ENCODE results near the gene PPBP. TPM values are rescaled to one million over a fixed set of nuclear protein-coding genes. Genes with fewer than 3 reads are reported as not detected.

The PPBP gene
- total and polyA plus RNA-seq, 7 donors = 0.38 TPM; not detected in 6

DNA sequence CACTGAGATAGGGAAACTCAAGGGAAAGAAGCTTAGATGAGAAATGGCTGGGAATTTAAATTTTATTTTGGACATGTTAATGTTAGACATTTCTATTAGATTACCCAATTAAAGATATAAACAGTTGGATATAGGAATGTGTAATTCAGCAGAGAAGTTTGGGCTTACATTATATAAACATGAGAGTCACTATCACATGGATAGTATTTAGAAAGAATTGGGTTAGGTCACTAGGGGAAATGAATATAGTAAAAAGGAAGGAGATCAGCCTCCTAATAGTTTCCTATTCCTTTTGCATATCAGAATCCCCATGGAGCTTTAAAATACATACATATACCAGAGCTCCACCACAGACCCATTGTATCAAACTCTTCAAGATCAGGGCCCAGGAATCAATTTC, 30.1 kb upstream of the PPBP start:
- DNase-seq = no peak
- TF ChIP-seq, protein P1, sequence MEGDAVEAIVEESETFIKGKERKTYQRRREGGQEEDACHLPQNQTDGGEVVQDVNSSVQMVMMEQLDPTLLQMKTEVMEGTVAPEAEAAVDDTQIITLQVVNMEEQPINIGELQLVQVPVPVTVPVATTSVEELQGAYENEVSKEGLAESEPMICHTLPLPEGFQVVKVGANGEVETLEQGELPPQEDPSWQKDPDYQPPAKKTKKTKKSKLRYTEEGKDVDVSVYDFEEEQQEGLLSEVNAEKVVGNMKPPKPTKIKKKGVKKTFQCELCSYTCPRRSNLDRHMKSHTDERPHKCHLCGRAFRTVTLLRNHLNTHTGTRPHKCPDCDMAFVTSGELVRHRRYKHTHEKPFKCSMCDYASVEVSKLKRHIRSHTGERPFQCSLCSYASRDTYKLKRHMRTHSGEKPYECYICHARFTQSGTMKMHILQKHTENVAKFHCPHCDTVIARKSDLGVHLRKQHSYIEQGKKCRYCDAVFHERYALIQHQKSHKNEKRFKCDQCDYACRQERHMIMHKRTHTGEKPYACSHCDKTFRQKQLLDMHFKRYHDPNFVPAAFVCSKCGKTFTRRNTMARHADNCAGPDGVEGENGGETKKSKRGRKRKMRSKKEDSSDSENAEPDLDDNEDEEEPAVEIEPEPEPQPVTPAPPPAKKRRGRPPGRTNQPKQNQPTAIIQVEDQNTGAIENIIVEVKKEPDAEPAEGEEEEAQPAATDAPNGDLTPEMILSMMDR (IDR thresholded peaks at IDR 0.05) = no peak
- no peak for TF ChIP-seq POLR2AphosphoS5 (IDR thresholded peaks at IDR 0.05)
- TF ChIP-seq POLR2A (IDR thresholded peaks at IDR 0.05) = no peak
- TF ChIP-seq EP300 (IDR thresholded peaks at IDR 0.05) = no peak
- no peak overlapping the region for H3K4me3 ChIP-seq
- no peaks in the 10 kb centered on the region for H3K27me3 ChIP-seq
- no peaks in the 10 kb centered on the region for H3K36me3 ChIP-seq
- no peaks in the 10 kb centered on the region for H3K4me1 ChIP-seq
- no peak overlapping the region for H3K27ac ChIP-seq
- intact Hi-C loops (cut with DNase I) = no loop called here
- no peaks in the 10 kb centered on the region for H3K9me3 ChIP-seq

DNA sequence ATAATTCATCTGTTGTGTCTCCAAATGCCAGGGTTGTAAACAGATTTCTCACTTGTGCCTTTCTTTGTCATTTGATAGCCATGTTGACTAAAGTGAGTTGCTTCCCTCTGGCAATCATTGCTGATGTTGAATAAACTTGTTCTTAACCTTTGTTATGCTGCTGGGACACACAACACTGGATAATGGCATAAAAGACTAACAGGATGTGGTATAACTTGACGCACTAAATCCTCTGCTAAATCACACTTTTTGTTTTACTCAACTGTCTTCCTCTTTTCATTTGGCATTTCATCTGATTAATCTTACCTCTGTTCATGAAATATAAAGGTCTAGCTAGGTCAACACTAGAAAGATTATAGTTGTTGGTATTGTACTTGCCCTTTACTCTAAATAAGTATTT, 28.1 kb upstream of the PPBP start:
- Histone ChIP-seq H3K9me3 (no peaks in the 10 kb centered on the region), H3K36me3 (no peaks in the 10 kb centered on the region), H3K27ac (no peak overlapping the region), H3K27me3 (no peaks in the 10 kb centered on the region), H3K4me3 (no peak overlapping the region), H3K4me1 (no peaks in the 10 kb centered on the region)
- DNase-seq = no peak
- WGBS, 2 donors = 6 to 13% methylated on average over 1 of the region's 1 CpG
- intact Hi-C loops (cut with DNase I) = no loop called here
- TF ChIP-seq, protein P1 (IDR thresholded peaks at IDR 0.05) = no peak
- TF ChIP-seq POLR2A (IDR thresholded peaks at IDR 0.05) = no peak
- TF ChIP-seq EP300 (IDR thresholded peaks at IDR 0.05) = no peak
- no peak for TF ChIP-seq POLR2AphosphoS5 (IDR thresholded peaks at IDR 0.05)

DNA sequence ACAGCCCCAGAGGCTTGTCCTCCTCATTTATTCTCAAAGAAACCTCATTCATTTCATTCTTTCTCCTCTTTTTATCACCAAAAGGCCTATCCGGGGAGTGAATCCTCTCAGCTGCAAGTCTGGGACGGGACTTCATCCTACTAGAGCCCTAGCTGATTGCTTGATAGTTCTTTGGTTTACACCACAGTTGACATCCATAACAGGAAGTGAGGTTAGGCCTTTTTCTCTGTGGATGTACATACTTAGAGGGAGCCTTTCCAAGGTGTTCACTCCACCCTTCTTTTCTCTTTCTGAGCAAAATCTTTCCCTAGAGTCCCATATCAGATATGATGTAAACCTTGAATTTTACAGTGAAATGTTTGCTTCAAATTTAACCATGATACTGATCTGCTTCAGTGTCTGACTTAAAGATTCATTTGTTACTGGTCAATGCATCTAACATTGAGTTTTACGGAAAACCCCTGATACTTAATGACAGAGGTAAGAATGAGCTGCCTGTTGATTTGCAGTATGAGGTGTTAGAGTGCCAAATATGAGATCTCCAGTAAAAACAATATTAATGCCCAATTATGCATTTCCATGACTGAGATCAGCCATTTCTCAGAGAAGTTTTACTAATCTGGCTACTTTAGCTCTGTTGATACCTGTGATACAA, 27.3 kb upstream of the PPBP start:
- intact Hi-C loops (cut with DNase I) = no loop called here
- no peaks in the 10 kb centered on the region for H3K27me3 ChIP-seq
- H3K4me3 ChIP-seq = no peak overlapping the region
- TF ChIP-seq POLR2AphosphoS5 (IDR thresholded peaks at IDR 0.05) (no peak), EP300 (IDR thresholded peaks at IDR 0.05) (no peak), POLR2A (IDR thresholded peaks at IDR 0.05) (no peak)
- TF ChIP-seq, protein P1 (IDR thresholded peaks at IDR 0.05) = no peak
- no peak overlapping the region for H3K27ac ChIP-seq
- H3K36me3 ChIP-seq = no peaks in the 10 kb centered on the region
- DNase-seq = no peak
- no peaks in the 10 kb centered on the region for H3K4me1 ChIP-seq
- WGBS, 2 donors = 91 to 98% methylated on average over 3 of the region's 3 CpGs
- peaks cover 0 to 2% (median 0%) of the 10 kb centered on the region in 4 donors for H3K9me3 ChIP-seq

DNA sequence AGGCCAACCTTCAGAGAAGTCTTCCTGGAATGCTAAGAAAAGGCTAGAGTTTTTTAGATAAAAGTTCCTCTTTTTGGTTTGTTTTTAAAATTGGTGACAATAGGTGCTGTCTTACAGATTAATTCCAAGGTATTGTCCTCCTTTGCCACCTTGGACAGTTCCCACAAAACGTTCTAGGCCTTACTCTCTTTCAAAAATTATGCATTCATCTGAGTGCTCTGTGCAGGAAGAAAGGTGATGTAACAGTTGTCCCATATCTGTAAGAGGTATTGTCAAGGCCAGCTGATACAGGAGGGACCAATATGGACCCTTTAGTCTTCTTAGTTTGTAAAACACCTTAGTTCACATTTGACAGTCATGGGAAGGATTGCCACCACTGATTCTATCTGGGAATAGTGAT, 26.3 kb upstream of the PPBP start:
- H3K36me3 ChIP-seq = no peaks in the 10 kb centered on the region
- no peak overlapping the region for H3K27ac ChIP-seq
- no peak overlapping the region for H3K4me3 ChIP-seq
- DNase-seq = no peak
- intact Hi-C loops (cut with DNase I) = no loop called here
- TF ChIP-seq POLR2A (IDR thresholded peaks at IDR 0.05) = no peak
- TF ChIP-seq EP300 (IDR thresholded peaks at IDR 0.05) = no peak
- no peak for TF ChIP-seq POLR2AphosphoS5 (IDR thresholded peaks at IDR 0.05)
- TF ChIP-seq, protein P1 (IDR thresholded peaks at IDR 0.05) = no peak
- H3K4me1 ChIP-seq = no peaks in the 10 kb centered on the region
- 18 to 32% methylated on average over 1 of the region's 1 CpG for WGBS, 2 donors
- no peaks in the 10 kb centered on the region for H3K27me3 ChIP-seq
- peaks cover 0 to 2% (median 0%) of the 10 kb centered on the region in 4 donors for H3K9me3 ChIP-seq

DNA sequence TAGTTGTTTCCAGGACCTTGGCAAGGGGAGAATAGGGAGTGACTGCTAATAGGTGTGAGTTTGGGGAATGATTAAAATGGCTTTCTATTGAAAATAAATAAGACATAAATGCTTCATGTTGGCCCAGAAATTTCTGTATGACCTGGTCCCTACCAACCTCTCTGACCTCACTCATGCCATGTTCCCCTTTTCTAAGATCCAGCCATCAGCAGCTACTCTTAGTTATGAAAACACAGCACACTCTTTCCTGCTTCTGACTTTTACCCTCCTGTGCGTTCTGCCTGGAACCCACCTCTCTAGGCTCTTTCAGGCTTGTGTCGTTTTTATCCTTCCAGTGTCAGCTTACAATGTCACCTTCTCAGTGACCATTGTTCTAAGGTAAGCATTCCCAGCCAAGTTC, 25.3 kb upstream of the PPBP start:
- no peak for TF ChIP-seq EP300 (IDR thresholded peaks at IDR 0.05)
- TF ChIP-seq, protein P1 (IDR thresholded peaks at IDR 0.05) = no peak
- TF ChIP-seq POLR2A (IDR thresholded peaks at IDR 0.05) = no peak
- TF ChIP-seq POLR2AphosphoS5 (IDR thresholded peaks at IDR 0.05) = no peak
- H3K27me3 ChIP-seq = no peaks in the 10 kb centered on the region
- peaks cover 0 to 2% (median 0%) of the 10 kb centered on the region in 4 donors for H3K9me3 ChIP-seq
- H3K4me3 ChIP-seq = no peak overlapping the region
- DNase-seq = no peak
- intact Hi-C loops (cut with DNase I) = no loop called here
- WGBS, 2 donors = 86% methylated on average over 2 of the region's 2 CpGs
- no peak overlapping the region for H3K27ac ChIP-seq
- no peaks in the 10 kb centered on the region for H3K36me3 ChIP-seq
- H3K4me1 ChIP-seq = no peaks in the 10 kb centered on the region
